ENCODE measurements around the gene MYH6.

The MYH6 gene

GRCh38 chr14:23371865-23372264, 36.2 kb downstream of the MYH6 start:
- no peak for DNase-seq (ENCODE audit: low read depth in 1 of 2, low spot score in 1 of 2)
- Histone ChIP-seq H3K4me3 (replicated peaks; ENCODE audit: insufficient read depth, low read length) (no peak overlapping the region), H3K27ac (replicated peaks) (no peak overlapping the region), H3K27me3 (ENCODE audit: insufficient read depth, poor library complexity, severe bottlenecking) (peaks cover 11% of the 10 kb centered on the region)
- TF ChIP-seq CTCF (IDR thresholded peaks at IDR 0.05; ENCODE audit: insufficient read depth, low read length): no peak
- TF ChIP-seq REST (IDR thresholded peaks at IDR 0.05; ENCODE audit: insufficient replicate concordance, low read depth): no peak
- no peak for TF ChIP-seq SPI1 (IDR thresholded peaks at IDR 0.05; ENCODE audit: borderline replicate concordance, low read depth)
- no peak for TF ChIP-seq POLR2AphosphoS5 (IDR thresholded peaks at IDR 0.05; ENCODE audit: low read depth)
- no peak for TF ChIP-seq GABPA (IDR thresholded peaks at IDR 0.05; ENCODE audit: low read depth)

GRCh38 chr14:23370221-23370620, 37.9 kb downstream of the MYH6 start:
- Histone ChIP-seq H3K4me3 (replicated peaks; ENCODE audit: insufficient read depth, low read length) (no peak overlapping the region), H3K27ac (replicated peaks) (no peak overlapping the region), H3K27me3 (ENCODE audit: insufficient read depth, poor library complexity, severe bottlenecking) (peaks cover 24% of the 10 kb centered on the region)
- TF ChIP-seq SPI1 (IDR thresholded peaks at IDR 0.05; ENCODE audit: borderline replicate concordance, low read depth) (no peak), POLR2AphosphoS5 (IDR thresholded peaks at IDR 0.05; ENCODE audit: low read depth) (no peak), REST (IDR thresholded peaks at IDR 0.05; ENCODE audit: insufficient replicate concordance, low read depth) (no peak), GABPA (IDR thresholded peaks at IDR 0.05; ENCODE audit: low read depth) (no peak), CTCF (IDR thresholded peaks at IDR 0.05; ENCODE audit: insufficient read depth, low read length) (no peak)
- DNase-seq (ENCODE audit: low read depth in 1 of 2, low spot score in 1 of 2): no peak

DNA sequence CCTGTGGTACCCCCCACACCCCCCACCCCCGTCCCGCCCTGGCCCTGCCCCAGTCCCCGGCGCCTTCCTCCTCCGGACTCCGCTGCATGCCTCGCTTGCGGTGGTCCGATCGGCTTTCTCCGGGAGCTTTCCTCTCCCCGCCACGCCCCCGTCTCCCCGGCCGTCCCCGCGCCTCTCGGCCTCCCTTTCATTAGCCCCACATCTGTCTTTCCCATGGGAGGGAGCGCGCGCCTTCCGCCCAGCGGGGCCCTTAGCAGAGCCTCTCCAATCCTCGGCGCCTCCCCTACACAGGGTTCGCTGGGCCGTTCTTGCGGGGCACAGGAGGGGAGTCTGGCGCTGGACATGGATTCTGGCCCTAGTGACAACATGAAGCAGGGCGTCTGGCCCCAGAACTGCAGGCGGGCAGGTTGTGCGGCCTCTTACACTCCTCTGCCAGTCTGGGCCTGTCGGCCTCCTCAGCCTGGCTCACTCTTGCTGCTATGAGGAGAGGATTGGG, 41.6 kb downstream of the MYH6 start:
- no peak overlapping the region for H3K27ac ChIP-seq (replicated peaks)
- peaks cover 49% of the 10 kb centered on the region for H3K27me3 ChIP-seq (ENCODE audit: insufficient read depth, poor library complexity, severe bottlenecking)
- no peak for DNase-seq (ENCODE audit: low read depth in 1 of 2, low spot score in 1 of 2)
- H3K4me3 ChIP-seq (replicated peaks; ENCODE audit: insufficient read depth, low read length): no peak overlapping the region
- TF ChIP-seq GABPA (IDR thresholded peaks at IDR 0.05; ENCODE audit: low read depth) (no peak), POLR2AphosphoS5 (IDR thresholded peaks at IDR 0.05; ENCODE audit: low read depth) (no peak), CTCF (IDR thresholded peaks at IDR 0.05; ENCODE audit: insufficient read depth, low read length) (no peak), SPI1 (IDR thresholded peaks at IDR 0.05; ENCODE audit: borderline replicate concordance, low read depth) (no peak), REST (IDR thresholded peaks at IDR 0.05; ENCODE audit: insufficient replicate concordance, low read depth) (no peak)

All from HL-60 (cell line).